OCI-LY1 (cell line): ENCODE measurements around the gene OR1A2.

ENCODE experiments used
- EZH2 ChIP-seq: fragments of 200-600 bp; sonication (generic), shearing (Covaris generic); IDR thresholded peaks from 2 replicates; pipeline ENCODE4 v1.8.0; 2017; ENCODE audit warnings: borderline replicate concordance, mixed run types, mild to moderate bottlenecking, antibody characterized with exemption, low read length, moderate library complexity, mixed read lengths
- TF ChIP-seq, protein P1 (sequence below): fragments of 200-600 bp; sonication (generic), shearing (Covaris generic); IDR thresholded peaks from 2 replicates; pipeline ENCODE4 v1.5.1; 2017; ENCODE audit warnings: mild to moderate bottlenecking, antibody characterized with exemption, low read length, moderate library complexity, mixed read lengths

GRCh38 chr17:3221850-3222249 lies 24.5 kb downstream of the OR1A2 start:
- TF ChIP-seq, protein P1, sequence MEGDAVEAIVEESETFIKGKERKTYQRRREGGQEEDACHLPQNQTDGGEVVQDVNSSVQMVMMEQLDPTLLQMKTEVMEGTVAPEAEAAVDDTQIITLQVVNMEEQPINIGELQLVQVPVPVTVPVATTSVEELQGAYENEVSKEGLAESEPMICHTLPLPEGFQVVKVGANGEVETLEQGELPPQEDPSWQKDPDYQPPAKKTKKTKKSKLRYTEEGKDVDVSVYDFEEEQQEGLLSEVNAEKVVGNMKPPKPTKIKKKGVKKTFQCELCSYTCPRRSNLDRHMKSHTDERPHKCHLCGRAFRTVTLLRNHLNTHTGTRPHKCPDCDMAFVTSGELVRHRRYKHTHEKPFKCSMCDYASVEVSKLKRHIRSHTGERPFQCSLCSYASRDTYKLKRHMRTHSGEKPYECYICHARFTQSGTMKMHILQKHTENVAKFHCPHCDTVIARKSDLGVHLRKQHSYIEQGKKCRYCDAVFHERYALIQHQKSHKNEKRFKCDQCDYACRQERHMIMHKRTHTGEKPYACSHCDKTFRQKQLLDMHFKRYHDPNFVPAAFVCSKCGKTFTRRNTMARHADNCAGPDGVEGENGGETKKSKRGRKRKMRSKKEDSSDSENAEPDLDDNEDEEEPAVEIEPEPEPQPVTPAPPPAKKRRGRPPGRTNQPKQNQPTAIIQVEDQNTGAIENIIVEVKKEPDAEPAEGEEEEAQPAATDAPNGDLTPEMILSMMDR, result no peak
- no peak for TF ChIP-seq EZH2
